ENCODE results near the gene COL4A3.

COL4A3 gene

DNA sequence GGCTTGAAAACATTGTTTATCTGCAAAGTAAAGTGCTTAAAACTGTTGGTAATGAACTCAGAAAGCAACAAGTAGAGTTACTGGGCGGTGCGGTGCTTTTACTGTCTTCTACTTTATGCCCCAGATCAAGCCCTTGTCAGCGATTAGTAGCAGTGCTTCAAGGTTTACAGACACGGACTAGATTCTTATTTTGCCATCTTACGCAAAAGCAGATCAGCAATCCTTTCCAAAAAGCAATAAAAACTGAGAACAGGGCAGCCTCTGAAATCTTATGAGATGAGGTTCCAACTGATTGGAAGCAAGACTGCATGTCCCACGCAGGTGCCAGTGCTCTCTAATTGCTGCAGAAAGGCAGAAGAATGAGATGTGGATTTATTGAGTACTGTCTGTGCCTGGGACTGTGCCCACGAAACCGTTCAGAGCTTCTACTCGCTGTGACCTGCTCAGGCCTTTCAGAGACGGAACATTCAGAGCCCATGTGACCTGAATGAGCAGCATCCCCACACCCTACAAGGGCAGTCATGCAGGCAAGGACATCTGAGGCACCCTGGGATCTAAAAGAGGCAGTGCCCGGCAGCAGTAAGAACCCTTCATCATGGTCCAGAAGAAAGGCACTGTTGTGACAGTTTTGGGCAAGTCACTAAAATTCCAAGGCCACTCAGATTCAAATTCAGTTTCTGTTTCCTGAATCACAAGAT, 15.7 kb downstream of the COL4A3 start:
- DNase-seq, result no peak
- Mint-ChIP-seq H3K9me3 (no peaks in the 10 kb centered on the region), H3K4me1 (ENCODE audit: low read depth) (no peaks in the 10 kb centered on the region), H3K27me3 (peaks cover 8% of the 10 kb centered on the region), H3K27ac (no peak overlapping the region), H3K36me3 (ENCODE audit: low read depth) (no peaks in the 10 kb centered on the region), H3K4me3 (no peak overlapping the region)

DNA sequence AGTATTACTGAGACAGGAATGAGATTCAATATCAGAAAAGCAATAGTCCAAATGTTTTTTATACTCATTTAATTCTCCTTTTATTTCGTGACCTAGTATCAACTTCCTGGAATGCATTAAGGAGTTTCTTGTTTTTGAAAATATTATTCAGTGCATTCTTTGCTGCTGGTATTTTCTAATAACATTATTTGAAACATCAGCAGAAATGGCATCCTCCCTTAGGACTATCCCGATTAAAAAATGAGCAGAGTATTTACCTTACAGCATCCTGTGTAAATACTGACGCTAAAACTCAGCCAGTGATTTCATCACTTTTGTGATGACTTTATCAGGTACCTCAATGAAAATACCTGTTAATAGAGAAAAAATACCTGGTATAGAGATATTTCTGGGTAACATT, 16.3 kb downstream of the COL4A3 start:
- DNase-seq, result no peak
- H3K27me3 Mint-ChIP-seq, result peaks cover 12% of the 10 kb centered on the region
- H3K4me1 Mint-ChIP-seq (ENCODE audit: low read depth), result no peaks in the 10 kb centered on the region
- no peak overlapping the region for H3K27ac Mint-ChIP-seq
- no peak overlapping the region for H3K4me3 Mint-ChIP-seq
- H3K9me3 Mint-ChIP-seq, result no peaks in the 10 kb centered on the region
- no peaks in the 10 kb centered on the region for H3K36me3 Mint-ChIP-seq (ENCODE audit: low read depth)

DNA sequence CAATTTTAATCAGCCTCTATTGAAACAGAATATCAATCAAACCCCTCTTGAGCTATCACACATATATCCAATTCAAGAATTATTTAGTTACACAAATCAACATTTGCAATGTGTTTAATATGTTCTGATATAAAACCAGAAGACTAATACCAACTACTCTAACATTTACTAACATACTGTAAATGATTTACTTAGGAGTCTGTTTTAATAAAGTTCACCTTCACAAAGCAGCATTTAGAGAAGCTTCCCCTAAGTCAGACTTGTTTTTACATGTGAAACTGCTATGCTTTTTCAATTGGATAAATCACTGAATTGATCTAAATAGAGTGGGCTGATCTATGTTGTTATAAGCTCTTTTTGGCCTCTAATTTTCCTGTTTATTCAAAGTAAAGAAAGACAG, 18.3 kb downstream of the COL4A3 start:
- Mint-ChIP-seq H3K9me3 (no peaks in the 10 kb centered on the region), H3K4me3 (no peak overlapping the region), H3K36me3 (ENCODE audit: low read depth) (no peaks in the 10 kb centered on the region), H3K27me3 (peaks cover 21% of the 10 kb centered on the region), H3K27ac (no peak overlapping the region), H3K4me1 (ENCODE audit: low read depth) (no peaks in the 10 kb centered on the region)
- DNase-seq, result no peak

DNA sequence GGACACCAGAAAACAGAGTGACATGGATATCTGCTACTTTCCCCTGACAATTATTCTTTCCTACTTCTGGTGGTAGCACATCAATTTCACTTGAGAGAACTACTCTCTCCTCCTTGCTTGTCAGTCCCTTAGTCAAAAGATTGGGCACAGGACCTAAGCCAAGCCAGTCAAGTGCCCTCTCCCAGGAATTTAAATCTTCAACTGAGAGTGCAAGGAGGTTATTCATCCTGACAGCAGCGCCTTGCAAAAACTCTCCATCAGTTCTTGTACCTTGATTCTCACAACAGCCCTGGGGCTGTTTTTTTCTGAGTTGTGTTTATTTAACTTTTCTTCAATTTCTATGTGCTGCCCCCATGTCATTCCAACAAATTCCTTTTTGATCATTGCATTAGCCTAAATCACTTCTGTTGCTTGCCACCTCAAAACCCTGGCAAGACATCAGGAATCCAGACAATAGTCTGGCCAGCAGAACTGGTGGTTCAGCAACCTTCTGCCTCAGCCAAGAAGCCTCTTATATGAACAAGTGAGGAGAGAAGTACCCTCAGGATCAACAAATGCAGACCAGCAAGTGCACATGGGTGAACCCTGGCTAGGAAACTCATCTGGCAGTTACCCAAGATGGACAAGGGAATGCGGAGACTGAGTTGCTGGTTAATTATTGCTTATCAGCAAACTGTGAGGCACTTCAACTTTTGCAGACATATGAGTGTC, 19.4 kb downstream of the COL4A3 start:
- no peak for DNase-seq
- Mint-ChIP-seq H3K4me3 (no peak overlapping the region), H3K36me3 (ENCODE audit: low read depth) (no peaks in the 10 kb centered on the region), H3K4me1 (ENCODE audit: low read depth) (no peaks in the 10 kb centered on the region), H3K27me3 (peaks cover 24% of the 10 kb centered on the region), H3K27ac (no peak overlapping the region), H3K9me3 (no peaks in the 10 kb centered on the region)

DNA sequence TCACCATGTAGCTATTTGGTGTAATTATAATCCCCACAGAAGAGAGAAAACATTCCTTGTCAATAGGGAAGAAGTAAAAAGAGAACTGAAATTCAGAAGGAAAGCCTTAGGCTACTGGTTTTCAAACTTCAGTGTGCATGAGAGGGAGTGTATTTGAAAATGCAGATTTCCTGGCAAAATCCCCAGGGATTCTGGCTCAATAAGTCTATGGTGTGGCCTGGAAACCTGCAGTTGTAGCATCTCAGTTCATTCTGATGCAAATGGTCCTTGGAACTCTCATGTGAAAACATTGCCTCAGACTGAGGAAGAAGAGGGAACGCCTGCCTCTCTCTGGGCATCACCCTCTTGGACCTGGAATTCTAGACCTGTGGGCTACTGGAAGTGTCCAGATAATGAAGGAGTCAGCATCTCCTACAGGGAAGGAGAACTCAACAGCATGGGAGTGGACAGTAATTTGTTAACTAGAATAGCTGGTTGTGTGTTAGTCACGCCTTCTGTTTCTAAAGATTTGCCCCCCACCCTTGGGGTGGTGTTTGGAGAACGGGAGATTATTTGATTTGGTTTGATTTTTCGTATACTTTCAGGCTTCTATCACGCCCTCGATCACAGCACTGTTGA, 21.3 kb downstream of the COL4A3 start:
- Mint-ChIP-seq H3K27ac (no peak overlapping the region), H3K9me3 (no peaks in the 10 kb centered on the region), H3K4me1 (ENCODE audit: low read depth) (no peaks in the 10 kb centered on the region), H3K4me3 (no peak overlapping the region), H3K36me3 (ENCODE audit: low read depth) (no peaks in the 10 kb centered on the region), H3K27me3 (peaks cover 32% of the 10 kb centered on the region)
- DNase-seq, result no peak

DNA sequence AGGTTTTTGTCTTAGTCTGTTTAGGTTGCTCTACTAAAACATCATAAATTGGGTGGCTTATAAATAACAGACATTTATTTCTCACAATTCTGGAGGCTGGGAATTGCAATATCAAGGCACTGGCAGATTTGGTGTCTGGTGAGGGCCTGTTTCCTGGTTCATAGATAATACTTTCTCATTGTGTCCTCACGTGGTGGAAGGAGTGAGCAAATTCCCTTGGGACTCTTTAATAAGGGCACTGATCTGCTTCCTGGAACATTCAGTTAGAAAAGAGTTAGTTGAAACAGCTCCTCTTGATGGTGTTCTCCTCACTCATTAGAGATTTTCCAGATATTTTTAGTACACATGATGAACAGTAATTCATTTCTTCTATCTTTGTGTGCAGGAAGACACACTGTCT, 22.3 kb downstream of the COL4A3 start:
- H3K27me3 Mint-ChIP-seq, result peaks cover 35% of the 10 kb centered on the region
- no peak for DNase-seq
- no peak overlapping the region for H3K4me3 Mint-ChIP-seq
- H3K36me3 Mint-ChIP-seq (ENCODE audit: low read depth), result no peaks in the 10 kb centered on the region
- no peak overlapping the region for H3K27ac Mint-ChIP-seq
- no peaks in the 10 kb centered on the region for H3K9me3 Mint-ChIP-seq
- no peaks in the 10 kb centered on the region for H3K4me1 Mint-ChIP-seq (ENCODE audit: low read depth)

DNA sequence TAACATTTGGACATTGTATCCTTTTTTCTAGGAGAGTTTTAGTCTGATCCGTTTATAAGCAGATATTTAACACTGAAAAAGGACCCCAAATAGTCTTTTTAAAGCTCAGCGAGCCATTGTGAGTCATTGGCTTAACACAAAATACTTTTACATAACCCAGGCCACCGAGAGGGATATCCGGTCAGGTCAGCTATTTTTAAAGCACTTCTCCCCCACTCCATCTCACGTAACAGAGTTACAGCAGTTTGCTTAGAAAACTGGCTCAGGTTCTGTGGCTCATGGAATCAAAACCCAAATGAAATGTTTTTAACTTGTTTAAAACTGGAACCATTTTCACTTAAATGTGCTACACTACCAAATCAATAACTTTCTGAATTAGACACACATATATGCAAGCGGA, 23.9 kb downstream of the COL4A3 start:
- no peaks in the 10 kb centered on the region for H3K4me1 Mint-ChIP-seq (ENCODE audit: low read depth)
- H3K9me3 Mint-ChIP-seq, result no peaks in the 10 kb centered on the region
- DNase-seq, result no peak
- H3K27ac Mint-ChIP-seq, result no peak overlapping the region
- H3K27me3 Mint-ChIP-seq, result peaks cover 35% of the 10 kb centered on the region
- H3K4me3 Mint-ChIP-seq, result no peak overlapping the region
- H3K36me3 Mint-ChIP-seq (ENCODE audit: low read depth), result no peaks in the 10 kb centered on the region

DNA sequence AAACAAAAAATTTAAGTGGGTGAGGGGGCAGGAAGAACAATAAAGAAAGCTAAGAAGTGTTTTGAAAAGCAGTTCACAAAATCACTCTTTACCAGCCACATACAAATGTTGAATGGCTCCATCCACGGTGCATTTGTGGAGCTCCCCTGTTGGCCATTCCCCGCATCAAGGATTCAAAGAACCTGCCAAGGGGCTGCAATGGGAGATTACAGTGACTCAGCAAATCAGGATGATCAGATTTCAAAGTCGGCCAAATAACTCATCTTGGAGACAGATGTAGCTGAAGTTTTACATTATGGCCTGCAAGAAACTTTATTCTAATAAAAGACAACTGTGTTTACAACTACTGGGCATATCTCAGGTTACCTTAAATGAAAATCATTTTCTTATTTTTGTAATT, 26.9 kb downstream of the COL4A3 start:
- no peaks in the 10 kb centered on the region for H3K36me3 Mint-ChIP-seq (ENCODE audit: low read depth)
- peaks cover 26% of the 10 kb centered on the region for H3K27me3 Mint-ChIP-seq
- no peaks in the 10 kb centered on the region for H3K9me3 Mint-ChIP-seq

DNA sequence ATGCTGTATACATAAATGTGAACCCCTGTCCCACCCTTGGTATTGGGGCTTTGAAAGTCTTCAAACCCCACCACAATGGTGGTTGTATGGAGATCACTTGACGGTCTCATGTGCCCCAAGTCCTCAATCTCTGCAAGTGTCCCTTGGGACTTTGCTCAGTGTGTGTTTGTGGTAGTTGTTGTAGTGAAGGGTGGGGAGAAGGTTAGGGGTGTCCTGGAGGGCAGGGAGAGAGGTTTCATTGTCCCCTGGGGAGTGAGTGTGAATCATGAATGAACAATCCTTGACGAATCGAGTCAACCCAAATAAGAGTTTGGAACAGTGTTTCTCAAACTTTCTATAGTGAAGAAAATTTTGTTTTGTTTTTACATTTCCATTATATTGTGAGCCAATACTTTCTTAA, 28.1 kb downstream of the COL4A3 start:
- peaks cover 24% of the 10 kb centered on the region for H3K27me3 Mint-ChIP-seq
- no peaks in the 10 kb centered on the region for H3K36me3 Mint-ChIP-seq (ENCODE audit: low read depth)

More for the DNA sequence above, 26.9 kb downstream of the COL4A3 start:
- H3K4me1 Mint-ChIP-seq (ENCODE audit: low read depth), result no peaks in the 10 kb centered on the region
- no peak overlapping the region for H3K27ac Mint-ChIP-seq
- no peak for DNase-seq
- no peak overlapping the region for H3K4me3 Mint-ChIP-seq

DNA sequence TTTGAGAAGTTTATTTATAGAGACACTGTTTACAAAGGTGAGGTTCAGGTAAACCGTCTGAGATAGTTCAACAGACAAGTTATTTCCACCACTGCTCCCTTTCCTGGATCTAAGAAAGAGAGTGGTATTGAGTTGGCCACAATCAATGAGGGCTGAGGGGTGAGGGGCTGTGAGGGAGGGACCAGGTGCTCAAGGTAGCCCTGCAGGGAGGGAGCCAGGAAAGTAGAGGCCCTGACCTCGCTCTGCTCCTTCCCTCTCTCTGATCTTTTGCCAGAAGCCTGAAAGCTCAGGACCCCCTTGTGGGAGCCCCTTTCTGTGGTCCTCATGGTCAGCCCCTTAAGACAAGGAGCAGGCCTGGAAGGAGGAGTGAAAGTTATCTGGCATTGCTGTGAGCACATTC, 29.8 kb downstream of the COL4A3 start:
- Mint-ChIP-seq H3K27me3 (peaks cover 16% of the 10 kb centered on the region), H3K4me1 (ENCODE audit: low read depth) (no peaks in the 10 kb centered on the region), H3K4me3 (no peak overlapping the region), H3K36me3 (ENCODE audit: low read depth) (no peaks in the 10 kb centered on the region), H3K27ac (no peak overlapping the region), H3K9me3 (no peaks in the 10 kb centered on the region)
- DNase-seq, result no peak

More for the DNA sequence above, 28.1 kb downstream of the COL4A3 start:
- Mint-ChIP-seq H3K4me3 (no peak overlapping the region), H3K27ac (no peak overlapping the region), H3K4me1 (ENCODE audit: low read depth) (no peaks in the 10 kb centered on the region), H3K9me3 (no peaks in the 10 kb centered on the region)
- DNase-seq, result no peak

DNA sequence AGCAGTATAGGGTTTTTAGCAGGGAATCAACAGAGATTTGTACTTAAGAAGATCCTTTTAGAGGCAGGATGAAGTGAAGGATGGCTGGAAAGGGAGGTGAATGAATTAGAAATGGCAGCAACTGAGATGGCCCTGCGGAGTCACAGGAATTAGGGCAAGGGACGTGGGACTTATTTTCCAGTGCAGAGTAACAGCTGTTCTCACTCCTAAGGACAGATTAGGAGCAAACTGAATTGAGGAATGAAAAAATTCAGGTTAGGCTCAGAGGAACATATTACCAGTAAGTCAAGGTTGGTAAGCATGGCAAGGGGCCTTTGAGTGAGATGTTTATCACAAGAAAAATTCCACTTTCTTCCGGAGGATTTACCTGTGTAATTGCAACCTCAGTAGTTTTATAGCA, 34.4 kb downstream of the COL4A3 start:
- H3K27ac Mint-ChIP-seq, result no peak overlapping the region
- H3K36me3 Mint-ChIP-seq (ENCODE audit: low read depth), result no peaks in the 10 kb centered on the region
- no peak for DNase-seq
- H3K4me1 Mint-ChIP-seq (ENCODE audit: low read depth), result no peaks in the 10 kb centered on the region
- no peaks in the 10 kb centered on the region for H3K9me3 Mint-ChIP-seq
- H3K27me3 Mint-ChIP-seq, result no peaks in the 10 kb centered on the region
- H3K4me3 Mint-ChIP-seq, result no peak overlapping the region

DNA sequence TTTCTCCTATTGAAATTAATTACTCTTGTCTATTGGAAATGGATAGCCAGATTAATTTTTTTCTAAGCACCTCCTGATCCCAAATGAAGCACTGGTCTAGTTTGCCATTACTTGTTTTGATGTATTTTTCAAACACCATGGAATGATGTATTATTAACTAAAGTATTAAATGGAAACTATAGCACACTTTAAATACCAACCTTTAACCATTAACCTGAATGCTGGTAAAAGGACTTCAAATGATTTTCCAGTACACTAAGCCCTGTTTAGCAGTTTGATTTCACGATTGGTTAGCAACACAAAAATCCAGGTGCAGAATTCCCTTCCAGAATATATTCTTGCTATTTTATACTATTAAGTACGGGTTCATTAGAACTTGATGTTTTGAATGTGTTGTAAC, 37.3 kb downstream of the COL4A3 start:
- no peak overlapping the region for H3K27ac Mint-ChIP-seq
- H3K27me3 Mint-ChIP-seq, result peaks cover 3% of the 10 kb centered on the region
- H3K9me3 Mint-ChIP-seq, result no peaks in the 10 kb centered on the region
- H3K4me3 Mint-ChIP-seq, result no peak overlapping the region
- no peaks in the 10 kb centered on the region for H3K4me1 Mint-ChIP-seq (ENCODE audit: low read depth)
- no peaks in the 10 kb centered on the region for H3K36me3 Mint-ChIP-seq (ENCODE audit: low read depth)
- no peak for DNase-seq

DNA sequence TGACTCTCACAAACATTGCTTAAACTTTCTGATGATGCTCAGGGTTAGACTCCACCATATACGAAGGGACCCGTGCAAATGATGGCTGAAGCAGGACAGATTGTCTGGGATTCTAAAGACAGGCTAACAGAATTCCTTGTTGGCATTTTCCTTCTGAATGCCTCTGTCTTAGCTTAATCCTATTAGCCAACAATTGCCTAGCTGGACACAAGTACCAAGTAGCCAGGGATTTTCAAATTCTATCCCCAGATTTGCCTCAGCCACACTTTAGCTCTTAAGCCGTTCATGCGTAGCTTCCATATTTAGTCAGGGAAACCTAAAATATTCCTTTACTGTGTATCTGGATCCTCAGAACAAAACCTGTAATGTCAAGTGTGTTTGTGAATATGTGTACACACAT, 40.0 kb downstream of the COL4A3 start:
- Mint-ChIP-seq H3K4me1 (ENCODE audit: low read depth) (no peaks in the 10 kb centered on the region), H3K4me3 (no peak overlapping the region), H3K9me3 (no peaks in the 10 kb centered on the region), H3K36me3 (ENCODE audit: low read depth) (no peaks in the 10 kb centered on the region), H3K27ac (no peak overlapping the region), H3K27me3 (peaks cover 25% of the 10 kb centered on the region)
- no peak for DNase-seq

DNA sequence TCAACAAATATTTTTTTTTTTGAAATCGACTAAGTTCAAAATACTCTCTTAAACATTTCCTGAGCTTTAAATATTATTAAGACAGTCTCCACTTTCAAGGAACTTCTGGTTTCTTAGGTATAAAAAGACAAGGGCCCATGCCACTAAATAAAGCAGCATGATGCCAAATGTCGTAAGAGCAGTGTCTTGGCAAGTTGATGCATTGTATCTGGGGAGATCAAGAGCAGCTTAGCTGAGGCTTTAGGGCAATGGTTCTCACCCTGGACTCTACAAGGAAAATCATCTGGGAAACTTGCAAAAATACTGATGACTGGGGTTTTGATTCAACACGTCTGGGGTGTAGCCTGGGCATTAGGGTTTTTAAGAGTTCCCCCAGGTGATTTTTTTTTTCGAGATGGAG, 41.3 kb downstream of the COL4A3 start:
- no peak overlapping the region for H3K4me3 Mint-ChIP-seq
- H3K27me3 Mint-ChIP-seq, result peaks cover 29% of the 10 kb centered on the region
- no peaks in the 10 kb centered on the region for H3K9me3 Mint-ChIP-seq
- no peak overlapping the region for H3K27ac Mint-ChIP-seq
- DNase-seq, result no peak
- H3K36me3 Mint-ChIP-seq (ENCODE audit: low read depth), result no peaks in the 10 kb centered on the region
- H3K4me1 Mint-ChIP-seq (ENCODE audit: low read depth), result no peaks in the 10 kb centered on the region

DNA sequence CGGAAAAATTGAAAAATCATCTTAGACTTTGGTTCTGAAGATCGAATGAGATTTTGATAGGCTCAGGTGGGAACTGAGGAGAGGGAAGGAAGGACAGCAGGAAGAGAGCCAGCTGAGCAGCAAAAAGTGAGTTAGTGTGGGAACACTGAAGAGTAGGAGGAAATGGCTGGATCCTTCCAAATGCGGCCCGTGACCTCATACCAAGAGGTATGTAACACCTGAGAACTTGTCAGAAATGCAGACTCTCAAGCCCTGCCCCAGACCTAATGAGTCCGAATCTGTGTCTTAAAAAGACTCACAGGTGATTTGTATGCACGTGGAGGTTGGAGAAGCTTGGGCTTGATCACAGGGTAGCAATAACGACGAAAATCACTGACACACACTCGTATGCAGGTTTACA, 42.0 kb downstream of the COL4A3 start:
- Mint-ChIP-seq H3K36me3 (ENCODE audit: low read depth) (no peaks in the 10 kb centered on the region), H3K27me3 (peaks cover 32% of the 10 kb centered on the region), H3K27ac (no peak overlapping the region), H3K9me3 (no peaks in the 10 kb centered on the region), H3K4me1 (ENCODE audit: low read depth) (no peaks in the 10 kb centered on the region), H3K4me3 (no peak overlapping the region)
- DNase-seq, result no peak
